IPS-15b (cell line): ENCODE data around the gene FAM216B.
"Not testable (repeated sequence)": the region's sequence is repeated elsewhere in the genome, so short reads cannot be mapped to it uniquely, and the experiment has no call there.

Experiments used
- H3K27me3 ChIP-seq: one replicate; pipeline ENCODE4 v1.6.1; 2013; ENCODE audit warnings: low read length; ENCODE audit not compliant: control insufficient read depth, insufficient read depth
- H3K36me3 ChIP-seq: one replicate; pipeline ENCODE4 v1.6.1; 2013; ENCODE audit warnings: low read length; ENCODE audit not compliant: control insufficient read depth, insufficient read depth
- H3K4me1 ChIP-seq: one replicate; pipeline ENCODE4 v1.6.1; 2013; ENCODE audit warnings: mild to moderate bottlenecking, low read length; ENCODE audit not compliant: control insufficient read depth, insufficient read depth
- H3K4me3 ChIP-seq: one replicate; pipeline ENCODE4 v1.5.1; 2013; ENCODE audit warnings: low read depth, low read length
- H3K9ac ChIP-seq: one replicate; pipeline ENCODE4 v1.6.1; 2013; ENCODE audit warnings: low read depth, mild to moderate bottlenecking, low read length
- H3K9me3 ChIP-seq: one replicate; pipeline ENCODE4 v1.6.1; 2013; ENCODE audit warnings: mild to moderate bottlenecking, low read length; ENCODE audit not compliant: control insufficient read depth, insufficient read depth

FAM216B gene

DNA sequence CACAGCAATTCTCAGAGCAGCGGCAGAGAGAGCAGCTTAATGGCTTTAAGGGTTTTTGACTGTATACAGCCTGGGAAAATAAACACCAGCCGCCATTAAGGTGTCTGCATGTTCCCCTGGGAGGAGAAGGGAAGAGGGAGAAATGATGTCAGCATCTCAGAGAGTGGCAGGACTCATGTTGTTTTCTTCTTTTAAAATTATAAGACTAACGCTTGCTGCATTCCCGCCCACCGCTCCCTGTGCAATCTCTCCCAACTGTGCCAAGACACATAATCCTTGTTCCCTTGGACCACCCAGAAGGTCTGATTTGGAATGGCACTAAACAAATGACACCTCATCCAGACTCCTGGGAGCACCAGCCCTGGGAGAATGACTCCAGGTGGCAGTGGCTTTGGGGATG lies 27.7 kb upstream of the FAM216B start:
- peaks cover 4% of the 10 kb centered on the region for H3K4me1 ChIP-seq
- no peaks in the 10 kb centered on the region for H3K36me3 ChIP-seq
- no peaks in the 10 kb centered on the region for H3K9me3 ChIP-seq
- H3K4me3 ChIP-seq: no peak overlapping the region
- no peak overlapping the region for H3K9ac ChIP-seq
- H3K27me3 ChIP-seq: no peaks in the 10 kb centered on the region

DNA sequence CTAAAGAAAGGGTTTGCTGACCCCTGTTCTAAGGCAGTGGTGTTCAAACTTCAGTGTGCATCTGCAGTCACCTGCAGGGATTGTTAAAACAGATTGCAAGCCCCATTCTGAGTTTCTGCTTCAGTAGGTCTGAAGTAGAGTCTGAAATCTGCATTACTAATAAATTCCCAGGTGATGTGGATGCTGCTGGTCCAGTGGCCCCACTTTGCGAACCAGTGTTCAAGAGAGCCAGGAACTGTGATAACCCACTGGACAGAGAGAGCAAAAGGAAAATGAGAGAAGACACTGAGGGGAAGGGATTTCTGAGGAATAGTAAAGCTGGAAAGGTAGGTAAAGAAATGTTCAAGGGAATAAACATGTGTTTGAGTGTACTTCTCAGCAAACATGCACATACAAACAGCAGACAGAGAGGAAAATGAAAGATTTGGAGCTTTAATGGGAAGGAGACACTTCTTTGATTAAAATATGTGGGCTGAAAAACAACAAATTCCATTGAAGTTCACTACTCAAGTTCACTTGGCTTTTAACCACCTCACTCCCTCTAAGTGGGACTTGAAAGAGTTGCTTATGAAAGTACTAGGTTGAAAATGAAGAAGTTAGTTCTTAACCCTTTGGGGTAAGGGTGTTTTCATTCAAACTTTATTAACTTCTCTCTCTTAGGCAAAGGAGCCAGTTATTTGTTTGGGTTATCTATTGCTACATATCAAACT lies 26.4 kb upstream of the FAM216B start:
- no peaks in the 10 kb centered on the region for H3K27me3 ChIP-seq
- no peak overlapping the region for H3K4me3 ChIP-seq
- no peak overlapping the region for H3K9ac ChIP-seq
- H3K9me3 ChIP-seq: no peaks in the 10 kb centered on the region
- H3K4me1 ChIP-seq: peaks cover 4% of the 10 kb centered on the region
- no peaks in the 10 kb centered on the region for H3K36me3 ChIP-seq

DNA sequence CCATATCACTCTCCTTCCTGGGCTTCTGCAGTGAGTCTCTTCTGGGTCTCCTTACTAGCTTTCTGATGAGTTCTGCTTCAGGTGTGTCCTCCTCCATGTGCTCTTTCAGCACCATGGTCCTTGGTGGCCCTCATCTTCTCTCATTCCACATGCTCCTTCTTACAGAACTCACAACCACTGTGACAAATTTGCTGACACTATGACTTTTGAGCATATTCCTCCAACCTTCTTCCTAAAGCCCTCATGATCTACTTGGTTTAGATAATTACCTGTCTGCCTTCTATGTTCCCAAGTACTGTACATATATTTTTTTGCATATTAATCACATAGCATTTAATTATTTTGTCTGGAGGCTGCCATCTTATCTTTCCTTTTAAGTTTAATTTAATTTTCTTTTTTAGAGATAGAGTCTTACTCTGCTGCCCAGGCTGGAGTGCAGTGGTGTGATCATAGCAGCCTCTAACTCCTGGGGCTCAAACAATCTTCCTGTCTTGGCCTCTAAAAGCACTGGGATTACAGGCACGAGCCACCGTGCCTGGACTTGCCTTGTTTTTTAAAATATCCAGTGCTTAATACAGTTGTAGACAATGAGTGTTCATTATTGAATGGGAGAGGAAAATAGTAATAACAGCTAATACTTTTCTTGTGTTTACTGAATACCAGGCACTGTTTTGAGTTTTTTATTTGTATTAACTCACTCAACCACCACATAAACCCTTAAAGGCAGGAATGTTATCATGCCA lies 23.5 kb upstream of the FAM216B start:
- H3K4me1 ChIP-seq: peaks cover 4% of the 10 kb centered on the region
- H3K9me3 ChIP-seq: no peaks in the 10 kb centered on the region
- no peaks in the 10 kb centered on the region for H3K36me3 ChIP-seq
- H3K27me3 ChIP-seq: no peaks in the 10 kb centered on the region
- no peak overlapping the region for H3K4me3 ChIP-seq
- no peak overlapping the region for H3K9ac ChIP-seq

DNA sequence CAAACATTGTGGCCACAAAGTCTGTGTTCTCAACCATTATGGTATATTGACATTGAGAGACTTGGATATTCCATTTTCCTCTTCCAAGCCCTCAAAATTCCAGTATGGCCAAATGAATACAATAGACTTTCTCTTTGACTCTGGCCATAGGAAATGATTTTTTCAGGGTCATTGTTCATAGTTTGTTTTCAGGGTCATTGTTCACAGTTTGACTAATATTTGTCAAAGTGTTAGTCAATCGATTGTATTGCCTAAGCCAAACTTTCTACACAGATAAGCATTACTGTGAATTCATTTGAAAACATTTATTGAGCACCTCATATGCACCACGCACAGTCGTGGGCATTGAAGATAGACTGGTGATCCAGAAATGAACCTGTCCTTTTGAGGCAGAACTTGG lies 22.9 kb upstream of the FAM216B start:
- no peak overlapping the region for H3K9ac ChIP-seq
- no peaks in the 10 kb centered on the region for H3K36me3 ChIP-seq
- no peaks in the 10 kb centered on the region for H3K4me1 ChIP-seq
- no peaks in the 10 kb centered on the region for H3K27me3 ChIP-seq
- no peak overlapping the region for H3K4me3 ChIP-seq
- H3K9me3 ChIP-seq: no peaks in the 10 kb centered on the region

DNA sequence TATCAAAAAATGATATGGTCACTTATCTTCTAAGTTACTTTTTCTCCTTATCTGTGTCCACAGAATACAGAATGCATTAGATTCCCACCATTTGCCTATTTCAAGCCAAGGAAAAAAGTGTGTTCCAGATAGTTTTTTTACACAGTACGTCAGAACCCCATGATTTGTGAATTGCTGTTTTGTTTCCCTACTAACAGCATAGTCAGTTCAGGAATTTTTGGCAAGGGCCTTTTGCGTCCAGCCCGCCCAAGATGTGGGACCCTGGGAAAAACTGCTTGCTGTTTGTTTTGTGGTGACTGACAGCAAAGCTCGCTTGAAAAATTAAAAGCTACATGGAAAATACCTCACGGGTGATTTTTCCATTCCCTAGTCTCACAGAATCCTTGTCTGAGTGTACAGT lies 20.4 kb upstream of the FAM216B start:
- Histone ChIP-seq H3K9me3 (no peaks in the 10 kb centered on the region), H3K9ac (no peak overlapping the region), H3K36me3 (no peaks in the 10 kb centered on the region), H3K4me1 (no peaks in the 10 kb centered on the region), H3K27me3 (no peaks in the 10 kb centered on the region), H3K4me3 (no peak overlapping the region)

DNA sequence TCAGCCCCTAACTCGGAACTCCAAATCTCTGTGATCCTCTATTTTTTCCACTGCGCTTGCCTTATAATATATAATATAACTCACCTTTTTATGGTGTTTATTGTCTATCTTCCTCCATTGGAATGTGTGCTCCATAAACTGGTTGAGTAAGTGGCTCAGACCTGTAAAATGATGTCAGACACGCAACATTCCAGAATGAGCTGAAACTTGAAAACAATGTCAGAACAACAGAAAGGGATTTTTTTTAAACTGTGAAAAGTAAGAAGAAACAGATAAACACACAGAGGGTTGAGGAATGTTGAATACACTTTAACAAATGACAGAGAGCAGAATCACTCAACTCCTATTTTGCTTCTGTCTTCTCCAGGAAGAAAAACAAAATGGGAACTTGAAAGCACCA lies 19.1 kb upstream of the FAM216B start:
- no peaks in the 10 kb centered on the region for H3K27me3 ChIP-seq
- H3K36me3 ChIP-seq: no peaks in the 10 kb centered on the region
- H3K9me3 ChIP-seq: no peaks in the 10 kb centered on the region
- no peak overlapping the region for H3K4me3 ChIP-seq
- H3K9ac ChIP-seq: no peak overlapping the region
- H3K4me1 ChIP-seq: no peaks in the 10 kb centered on the region

DNA sequence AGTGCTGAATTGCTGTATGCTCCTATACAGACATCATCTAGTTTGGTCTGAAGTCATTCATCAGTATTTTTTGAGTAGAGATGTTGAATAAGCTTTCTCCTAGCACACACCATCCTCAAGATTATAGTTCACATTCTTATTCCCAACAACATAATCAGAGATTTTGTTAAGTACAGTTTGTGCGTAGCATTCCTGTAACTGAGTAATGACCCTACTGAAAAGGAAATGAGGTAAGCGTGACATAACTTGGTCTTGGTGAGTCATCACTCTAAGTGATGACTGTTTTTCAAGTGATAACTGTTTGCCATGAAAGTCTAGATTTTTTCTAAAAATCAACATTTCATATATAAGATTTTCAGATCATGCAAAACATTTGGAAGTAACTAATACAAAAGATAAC lies 18.5 kb upstream of the FAM216B start:
- no peak overlapping the region for H3K9ac ChIP-seq
- H3K9me3 ChIP-seq: no peaks in the 10 kb centered on the region
- H3K4me3 ChIP-seq: no peak overlapping the region
- no peaks in the 10 kb centered on the region for H3K27me3 ChIP-seq
- no peaks in the 10 kb centered on the region for H3K36me3 ChIP-seq
- H3K4me1 ChIP-seq: no peaks in the 10 kb centered on the region

DNA sequence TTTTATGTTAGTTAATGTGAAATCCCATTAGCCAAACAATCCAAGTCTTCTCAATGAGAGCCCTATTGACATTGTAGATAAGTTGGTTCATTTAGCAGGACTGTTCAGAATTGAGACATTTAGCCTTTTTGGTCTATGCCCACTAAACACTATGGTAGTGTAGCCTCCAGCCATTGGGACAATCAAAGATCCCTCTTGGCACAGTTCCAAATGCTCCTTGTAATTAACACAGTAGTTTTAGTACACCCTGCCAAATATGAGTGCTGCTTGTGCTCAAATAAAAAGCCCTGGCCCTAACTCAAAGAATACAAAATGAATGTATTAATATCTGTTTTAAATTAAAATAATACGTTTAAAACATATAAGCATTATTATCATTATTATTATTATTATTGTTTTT lies 15.4 kb upstream of the FAM216B start:
- no peaks in the 10 kb centered on the region for H3K27me3 ChIP-seq
- no peaks in the 10 kb centered on the region for H3K9me3 ChIP-seq
- H3K4me1 ChIP-seq: no peaks in the 10 kb centered on the region
- H3K36me3 ChIP-seq: no peaks in the 10 kb centered on the region
- no peak overlapping the region for H3K9ac ChIP-seq
- H3K4me3 ChIP-seq: no peak overlapping the region

DNA sequence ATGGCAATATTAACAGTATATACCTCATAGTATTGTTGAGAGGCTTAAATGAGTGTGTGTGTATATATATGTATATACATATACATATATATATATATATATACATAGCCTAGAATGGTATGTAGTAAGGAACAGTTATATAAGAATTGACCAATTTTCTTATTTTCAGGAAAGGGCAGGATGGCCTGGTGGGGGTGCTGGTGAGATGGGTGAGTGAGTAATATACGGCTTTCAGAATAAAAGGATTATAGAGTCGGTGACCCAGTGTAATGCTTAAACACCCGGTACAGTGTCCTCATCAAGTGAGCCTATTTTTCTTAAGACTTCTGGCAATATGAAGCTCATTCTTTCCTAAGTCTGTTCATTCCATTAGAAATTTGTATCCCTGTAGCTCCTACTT lies 11.7 kb upstream of the FAM216B start:
- H3K27me3 ChIP-seq: no peaks in the 10 kb centered on the region
- H3K4me1 ChIP-seq: no peaks in the 10 kb centered on the region
- H3K4me3 ChIP-seq: no peak overlapping the region
- no peak overlapping the region for H3K9ac ChIP-seq
- H3K9me3 ChIP-seq: no peaks in the 10 kb centered on the region
- H3K36me3 ChIP-seq: no peaks in the 10 kb centered on the region

DNA sequence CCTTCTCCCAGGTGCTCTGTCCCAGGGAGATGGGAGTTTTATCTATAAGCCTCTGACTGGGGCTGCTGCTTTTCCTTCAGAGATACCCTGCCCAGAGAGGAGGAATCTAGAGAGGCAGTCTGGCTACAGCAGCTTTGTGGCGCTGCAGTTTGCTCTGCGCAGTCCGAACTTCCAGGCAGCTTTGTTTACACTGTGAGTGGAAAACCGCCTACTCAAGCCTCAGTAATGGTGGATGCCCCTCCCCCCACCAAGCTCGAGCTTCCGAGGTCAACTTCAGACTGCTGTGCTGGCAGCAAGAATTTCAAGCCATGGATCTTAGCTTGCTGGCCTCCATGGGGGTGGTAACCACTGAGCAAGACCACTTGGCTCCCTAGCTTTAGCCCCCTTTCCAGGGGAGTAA lies 4.8 kb upstream of the FAM216B start:
- H3K36me3 ChIP-seq, H3K27me3 ChIP-seq, H3K4me3 ChIP-seq, H3K4me1 ChIP-seq, H3K9me3 ChIP-seq, H3K9ac ChIP-seq: not testable (repeated sequence)

DNA sequence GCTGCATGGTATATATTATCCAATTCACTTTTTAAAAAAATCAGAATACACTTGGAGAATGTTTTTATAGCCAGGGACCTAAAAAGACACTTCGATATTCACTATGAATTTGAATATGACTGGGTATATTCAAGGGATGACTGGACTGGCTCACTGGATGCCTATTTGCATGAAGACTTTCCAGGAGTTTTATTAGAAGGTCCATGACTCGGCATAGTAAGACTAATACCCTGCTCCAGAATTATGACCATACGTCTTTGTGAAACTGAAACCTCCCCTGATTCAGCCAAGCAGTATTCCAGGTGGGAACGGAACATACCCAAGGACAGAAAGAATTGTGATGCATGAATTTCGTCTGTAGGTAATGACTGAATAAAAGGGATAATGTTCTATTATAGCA lies 3.9 kb upstream of the FAM216B start:
- Histone ChIP-seq H3K9ac (no peak overlapping the region), H3K4me1 (no peaks in the 10 kb centered on the region), H3K4me3 (no peak overlapping the region), H3K36me3 (no peaks in the 10 kb centered on the region), H3K27me3 (no peaks in the 10 kb centered on the region), H3K9me3 (no peaks in the 10 kb centered on the region)

DNA sequence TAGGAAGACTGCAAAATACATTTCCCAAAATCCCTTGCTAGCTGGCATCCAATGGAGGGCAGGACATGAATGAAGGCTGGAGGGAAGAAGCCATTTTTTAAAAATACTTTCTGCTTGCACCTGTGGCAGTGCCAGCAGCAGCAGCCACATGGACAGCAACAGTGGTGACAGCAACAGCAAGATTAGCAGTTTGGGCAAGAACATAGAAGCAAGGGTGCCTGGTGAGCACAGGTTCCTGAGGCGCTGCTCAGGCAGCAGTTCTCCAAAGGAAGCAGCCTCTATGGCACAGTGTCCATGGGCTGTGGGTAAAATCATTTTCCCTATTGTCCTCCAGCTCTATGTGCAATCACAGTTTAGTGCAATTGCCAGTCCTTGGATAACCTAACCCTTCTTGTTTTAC lies 1.3 kb upstream of the FAM216B start:
- no peaks in the 10 kb centered on the region for H3K9me3 ChIP-seq
- H3K27me3 ChIP-seq: no peaks in the 10 kb centered on the region
- H3K4me1 ChIP-seq: no peaks in the 10 kb centered on the region

More for the DNA sequence above, 1.3 kb upstream of the FAM216B start:
- Histone ChIP-seq H3K4me3 (no peak overlapping the region), H3K36me3 (no peaks in the 10 kb centered on the region), H3K9ac (no peak overlapping the region)
